Mucosa of descending colon (tissue), 3 donors: Measurements from ENCODE around the gene PPP1R26. TPM values are rescaled to one million over a fixed set of nuclear protein-coding genes. Genes with fewer than 3 reads are reported as not detected.

Experiments used
- ATAC-seq: fragments of 200-7000 bp; cut with Tn5 transposase; one replicate; pipeline ENCODE4 v1.9.1; 2020; ENCODE audit warnings: mild to moderate bottlenecking, moderate library complexity
- DNase-seq, 3 donors: peaks; one replicate each; pipeline ENCODE4 v3.0.0-alpha.2; 2020
- H3K36me3 ChIP-seq: fragments of 200-600 bp; one replicate; pipeline ENCODE4 v1.8.0; 2021; ENCODE audit warnings: low read depth, mild to moderate bottlenecking
- H3K4me1 ChIP-seq: fragments of 200-600 bp; one replicate; pipeline ENCODE4 v1.8.0; 2021; ENCODE audit warnings: low read depth, mild to moderate bottlenecking
- H3K4me3 ChIP-seq: fragments of 200-600 bp; one replicate; pipeline ENCODE4 v1.8.0; 2021; ENCODE audit warnings: mild to moderate bottlenecking
- H3K9me3 ChIP-seq: fragments of 200-600 bp; one replicate; pipeline ENCODE4 v1.8.0; 2021; ENCODE audit warnings: mild to moderate bottlenecking
- intact Hi-C, 2 donors: fragments of 100-400 bp; cut with DNase I in 1 of 2; cut with micrococcal nuclease in 1 of 2; formaldehyde crosslinking; loops; one replicate each; pipeline versions ENCODE4 v1.11.0 to v1.11.1; 2022; cut with DNase I, micrococcal nuclease
- total RNA-seq, 3 donors: library from RNA; stranded (reverse); fragmentation: NEBNext Ultra II Directional in 2 of 3; extraction: Animal tissue kit (Norgen Biotek cat#: 25700) in 2 of 3; gene quantifications; one replicate each; pipeline versions ENCODE4 v1.2.1 to v1.2.4, GENCODE V29; 2021 to 2023
- TF ChIP-seq, protein P1 (sequence below): fragments of 200-600 bp; IDR thresholded peaks from one replicate; pipeline ENCODE4 v1.8.0; 2022; ENCODE audit warnings: antibody characterized with exemption, mild to moderate bottlenecking
- donor health status: DM: no; HTN: no; CAD: no; lungs with moderate emphysema.
- donor health status: DM: no; HTN: no; CAD: no.
- donor health status: DM: no; HTN: yes; CAD: no.

PPP1R26 gene
- total RNA-seq, 3 donors from 2014 or later: 16.4 to 24.5 (median 21.5) TPM

- DNase-seq: peak in 2 of 3 donors; percentile 34 to 54
- intact Hi-C loops: no loop called here
- peak overlapping the region; percentile 95 for H3K4me3 ChIP-seq
- H3K4me1 ChIP-seq: peaks cover 17% of the 10 kb centered on the region
- no peaks in the 10 kb centered on the region for H3K9me3 ChIP-seq
- H3K36me3 ChIP-seq: no peaks in the 10 kb centered on the region
- no peak for ATAC-seq
- TF ChIP-seq, protein P1, sequence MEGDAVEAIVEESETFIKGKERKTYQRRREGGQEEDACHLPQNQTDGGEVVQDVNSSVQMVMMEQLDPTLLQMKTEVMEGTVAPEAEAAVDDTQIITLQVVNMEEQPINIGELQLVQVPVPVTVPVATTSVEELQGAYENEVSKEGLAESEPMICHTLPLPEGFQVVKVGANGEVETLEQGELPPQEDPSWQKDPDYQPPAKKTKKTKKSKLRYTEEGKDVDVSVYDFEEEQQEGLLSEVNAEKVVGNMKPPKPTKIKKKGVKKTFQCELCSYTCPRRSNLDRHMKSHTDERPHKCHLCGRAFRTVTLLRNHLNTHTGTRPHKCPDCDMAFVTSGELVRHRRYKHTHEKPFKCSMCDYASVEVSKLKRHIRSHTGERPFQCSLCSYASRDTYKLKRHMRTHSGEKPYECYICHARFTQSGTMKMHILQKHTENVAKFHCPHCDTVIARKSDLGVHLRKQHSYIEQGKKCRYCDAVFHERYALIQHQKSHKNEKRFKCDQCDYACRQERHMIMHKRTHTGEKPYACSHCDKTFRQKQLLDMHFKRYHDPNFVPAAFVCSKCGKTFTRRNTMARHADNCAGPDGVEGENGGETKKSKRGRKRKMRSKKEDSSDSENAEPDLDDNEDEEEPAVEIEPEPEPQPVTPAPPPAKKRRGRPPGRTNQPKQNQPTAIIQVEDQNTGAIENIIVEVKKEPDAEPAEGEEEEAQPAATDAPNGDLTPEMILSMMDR: no peak
Measured at GRCh38 chr9:135501261-135502167, 21.9 kb downstream of the PPP1R26 start.

DNA sequence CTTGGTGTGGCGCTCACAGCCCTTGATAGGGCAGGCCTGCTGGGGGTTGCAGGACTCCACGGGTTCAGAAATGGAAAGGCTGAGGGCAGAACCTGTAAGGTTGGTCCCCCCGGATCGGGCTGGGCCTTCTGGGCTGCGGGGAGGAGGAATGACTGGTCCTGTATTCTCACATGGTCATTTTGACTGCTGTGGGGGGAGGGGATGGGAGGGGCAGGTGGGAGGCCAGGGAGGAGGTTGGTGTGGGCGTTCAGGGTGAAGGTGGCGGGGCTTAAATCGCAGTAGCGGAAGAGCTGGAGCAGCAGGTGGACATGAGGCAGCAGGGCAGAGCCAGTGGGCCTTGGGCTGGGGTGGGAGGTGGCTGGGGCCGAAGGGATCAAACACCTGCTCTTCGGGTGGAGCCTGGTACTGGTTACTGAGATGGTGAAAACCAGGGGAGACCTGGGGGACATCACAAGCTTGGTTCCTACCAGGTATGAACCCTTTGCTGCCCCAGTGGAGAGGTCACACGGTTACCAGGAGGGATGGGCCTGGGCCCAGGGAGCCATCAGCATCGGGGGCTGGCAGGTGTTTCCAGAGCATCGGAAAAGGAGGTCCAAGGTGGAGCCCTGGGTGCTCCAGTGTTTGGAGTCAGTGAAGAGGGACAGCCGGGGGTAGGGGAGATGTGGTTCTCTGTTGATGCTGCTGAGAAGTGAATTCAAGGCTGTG, 22.7 kb downstream of the PPP1R26 start:
- H3K9me3 ChIP-seq: no peaks in the 10 kb centered on the region
- no peaks in the 10 kb centered on the region for H3K36me3 ChIP-seq
- TF ChIP-seq, protein P1: no peak
- intact Hi-C loops: no loop called here
- DNase-seq (peak in 2 of 3 donors; percentile 27 to 42), ATAC-seq (no peak)
- no peak overlapping the region for H3K4me3 ChIP-seq
- H3K4me1 ChIP-seq: peaks cover 17% of the 10 kb centered on the region

DNA sequence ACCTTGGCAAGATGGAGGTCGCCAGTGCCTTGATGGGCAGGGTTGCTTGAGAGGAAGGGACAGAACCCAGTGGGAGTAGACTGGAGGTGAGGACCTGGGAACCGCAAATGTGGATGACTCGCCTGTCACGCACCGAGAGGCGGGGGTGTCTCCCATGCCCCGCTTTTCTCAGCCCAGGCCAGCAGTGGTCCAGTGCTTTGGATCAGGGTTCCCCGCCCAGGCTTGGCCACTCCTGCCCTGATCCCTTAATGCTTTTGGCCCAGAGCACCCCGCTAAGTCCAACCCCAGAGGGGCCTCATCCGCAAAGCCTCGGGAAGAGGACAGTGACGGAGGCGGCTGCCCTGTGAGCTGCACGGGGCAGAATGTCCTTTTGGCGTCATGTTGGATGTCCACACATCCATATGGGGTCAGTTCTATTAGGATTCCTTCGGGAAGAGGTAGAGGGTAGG, 23.3 kb downstream of the PPP1R26 start:
- ATAC-seq (no peak), DNase-seq (peak in 1 of 3 donors; percentile 29)
- H3K4me3 ChIP-seq: no peak overlapping the region
- no peaks in the 10 kb centered on the region for H3K36me3 ChIP-seq
- intact Hi-C loops: no loop called here
- H3K4me1 ChIP-seq: peaks cover 17% of the 10 kb centered on the region
- no peaks in the 10 kb centered on the region for H3K9me3 ChIP-seq
- TF ChIP-seq, protein P1: no peak

DNA sequence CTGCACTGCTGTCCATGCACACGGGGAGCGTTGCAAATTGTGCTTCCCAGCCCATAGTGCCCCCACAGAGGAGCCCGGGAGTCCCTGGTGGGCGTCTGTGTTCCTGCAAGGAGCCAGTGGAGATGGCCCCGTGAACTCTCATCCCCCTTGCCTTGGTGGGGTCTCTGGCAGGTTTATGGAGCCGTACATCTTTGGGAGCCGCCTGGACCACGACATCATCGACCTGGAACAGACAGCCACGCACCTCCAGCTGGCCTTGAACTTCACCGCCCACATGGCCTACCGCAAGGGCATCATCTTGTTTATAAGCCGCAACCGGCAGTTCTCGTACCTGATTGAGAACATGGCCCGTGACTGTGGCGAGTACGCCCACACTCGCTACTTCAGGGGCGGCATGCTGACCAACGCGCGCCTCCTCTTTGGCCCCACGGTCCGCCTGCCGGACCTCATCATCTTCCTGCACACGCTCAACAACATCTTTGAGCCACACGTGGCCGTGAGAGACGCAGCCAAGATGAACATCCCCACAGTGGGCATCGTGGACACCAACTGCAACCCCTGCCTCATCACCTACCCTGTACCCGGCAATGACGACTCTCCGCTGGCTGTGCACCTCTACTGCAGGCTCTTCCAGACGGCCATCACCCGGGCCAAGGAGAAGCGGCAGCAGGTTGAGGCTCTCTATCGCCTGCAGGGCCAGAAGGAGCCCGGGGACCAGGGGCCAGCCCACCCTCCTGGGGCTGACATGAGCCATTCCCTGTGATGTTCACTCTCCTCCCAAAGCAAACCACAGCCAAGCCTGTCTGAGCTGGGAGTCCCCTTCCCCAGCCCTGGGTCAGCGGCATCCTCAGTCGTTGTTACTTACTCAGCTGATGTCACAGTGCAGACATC, 24.0 kb downstream of the PPP1R26 start:
- Histone ChIP-seq H3K4me3 (no peak overlapping the region), H3K36me3 (no peaks in the 10 kb centered on the region), H3K9me3 (no peaks in the 10 kb centered on the region), H3K4me1 (peaks cover 17% of the 10 kb centered on the region)
- intact Hi-C loops: no loop called here
- DNase-seq: peak in 2 of 3 donors; percentile 22 to 40
- TF ChIP-seq, protein P1: no peak
- ATAC-seq: no peak
